HepG2 (cell line): ENCODE data around the gene RAB11FIP2. TPM values are rescaled to one million over a fixed set of nuclear protein-coding genes. Genes with fewer than 3 reads are reported as not detected.

Experiments
- ATAC-seq: fragments of 200-7000 bp; cut with Tn5 transposase; 3 replicates; pipeline ENCODE4 v1.9.1; 2020; ENCODE audit warnings: mild to moderate bottlenecking, moderate library complexity
- BruUV-seq: library from RNA; stranded (reverse); fragments of 400-500 nt; replicated peaks from 2 replicates; lab custom pipeline; 2021; lab: Mats Ljungman, UMichigan
- CTCF ChIA-PET: fragments of 300-600 bp; formaldehyde crosslinking; extraction: SDS; loops from one replicate; lab custom pipeline; 2021; ENCODE audit warnings: low total read pairs, inconsistent platforms, low intra/inter-chr PET ratio; lab: Yijun Ruan, JAX
- POLR2A ChIA-PET: fragments of 350-600 bp; sonication (Branson Sonifier 250); formaldehyde crosslinking; loops from one replicate; lab custom pipeline; 2020; ENCODE audit warnings: antibody characterized with exemption, inconsistent platforms; lab: Yijun Ruan, JAX
- DNase-seq: peaks from one replicate; pipeline ENCODE4 v3.0.0-alpha.2; 2015; ENCODE audit warnings: low spot score
- FAIRE-seq: peaks from 3 replicates; lab custom pipeline; 2011; peaks lifted over from hg19 to GRCh38; lab: Jason Lieb, UNC
- H2AFZ ChIP-seq: one replicate; pipeline ENCODE4 v1.6.1; 2011; ENCODE audit warnings: low read length, inconsistent platforms
- H3K27ac ChIP-seq: fragments of 300-600 bp; 3 replicates; pipeline ENCODE4 v1.8.0; 2011; ENCODE audit warnings: mixed run types, mild to moderate bottlenecking, mixed read lengths, low read length, inconsistent platforms; ENCODE audit not compliant: insufficient read depth; ENCODE audit errors: extremely low read length
- H3K27me3 ChIP-seq, 2 experiments: fragments of 200-600 bp in 1 of 2; 2 replicates in 1 of 2; 3 replicates in 1 of 2; pipeline versions ENCODE4 v1.6.0 to v1.8.0; 2011; ENCODE audit warnings: low read length in 2 of 2, mild to moderate bottlenecking in 2 of 2, moderate library complexity in 2 of 2, inconsistent platforms in 1 of 2; ENCODE audit not compliant: insufficient read depth in 2 of 2, control insufficient read depth in 1 of 2
- H3K36me3 ChIP-seq, 2 experiments: fragments of 200-600 bp in 1 of 2; replicated peaks in 1 of 2; 2 replicates in 1 of 2; 3 replicates in 1 of 2; pipeline versions ENCODE4 v1.5.1 to v1.8.0; 2011; ENCODE audit warnings: low read length in 2 of 2, inconsistent platforms in 1 of 2; ENCODE audit not compliant: insufficient read depth in 2 of 2, control insufficient read depth in 1 of 2
- H3K4me1 ChIP-seq: 2 replicates; pipeline ENCODE4 v1.5.1; 2012; ENCODE audit warnings: low read length, inconsistent platforms; ENCODE audit not compliant: insufficient read depth
- H3K4me2 ChIP-seq: 2 replicates; pipeline ENCODE4 v1.6.0; 2011; ENCODE audit warnings: low read depth, low read length, inconsistent platforms
- H3K4me3 ChIP-seq, 3 experiments: fragments of 200-600 bp in 1 of 3; sonication (generic), shearing (Covaris generic) in 1 of 3; replicated peaks in 1 of 3; 2 replicates each; pipeline ENCODE4 v1.5.1; 2011 to 2016; ENCODE audit warnings: low read length in 3 of 3, inconsistent platforms in 2 of 3, low read depth in 2 of 3, mild to moderate bottlenecking in 2 of 3, control low read depth in 1 of 3, mixed read lengths in 1 of 3; ENCODE audit not compliant: insufficient read depth in 1 of 3
- H3K79me2 ChIP-seq: one replicate; pipeline ENCODE4 v1.6.1; 2011; ENCODE audit warnings: low read length, inconsistent platforms; ENCODE audit not compliant: insufficient read depth
- H3K9ac ChIP-seq: 2 replicates; pipeline ENCODE4 v1.6.0; 2011; ENCODE audit warnings: mild to moderate bottlenecking, low read depth, low read length, inconsistent platforms; ENCODE audit not compliant: insufficient read depth
- H3K9me3 ChIP-seq: 2 replicates; pipeline ENCODE4 v1.5.1; 2012; ENCODE audit warnings: mild to moderate bottlenecking, low read length
- H4K20me1 ChIP-seq: 2 replicates; pipeline ENCODE4 v1.6.0; 2011; ENCODE audit warnings: inconsistent platforms, mild to moderate bottlenecking, low read length, moderate library complexity; ENCODE audit not compliant: insufficient read depth
- BORCS8-MEF2B ChIP-seq: sonication (generic); formaldehyde crosslinking; IDR thresholded peaks from 2 replicates; pipeline ENCODE4 v1.8.0; 2022; ENCODE audit warnings: mild to moderate bottlenecking, missing genetic modification reagents
- CREM ChIP-seq, 2 experiments: sonication (generic) in 1 of 2; formaldehyde crosslinking in 1 of 2; IDR thresholded peaks; 2 replicates each; pipeline versions ENCODE4 v1.4.0 to v1.6.1; 2016 to 2020; ENCODE audit warnings: antibody characterized with exemption in 1 of 2, mild to moderate bottlenecking in 1 of 2, missing genetic modification reagents in 1 of 2
- FOXM1 ChIP-seq: sonication (generic); formaldehyde crosslinking; IDR thresholded peaks from 2 replicates; pipeline ENCODE4 v1.5.0; 2020; ENCODE audit warnings: missing genetic modification reagents
- GPN1 ChIP-seq: sonication (generic); formaldehyde crosslinking; IDR thresholded peaks from 2 replicates; pipeline ENCODE4 v1.5.1; 2020; ENCODE audit warnings: missing genetic modification reagents, borderline replicate concordance
- KLF13 ChIP-seq: sonication (generic); formaldehyde crosslinking; IDR thresholded peaks from 2 replicates; pipeline ENCODE4 v1.4.0; 2020; ENCODE audit warnings: mild to moderate bottlenecking, missing genetic modification reagents
- MATR3 ChIP-seq: sonication (generic); formaldehyde crosslinking; IDR thresholded peaks from 2 replicates; pipeline ENCODE4 v1.4.0; 2020; ENCODE audit warnings: missing genetic modification reagents
- MIER3 ChIP-seq: IDR thresholded peaks from 2 replicates; pipeline ENCODE4 v1.6.1; 2016; ENCODE audit warnings: missing compliant biosample characterization, borderline replicate concordance
- PAF1 ChIP-seq: IDR thresholded peaks from 2 replicates; pipeline ENCODE4 v1.6.1; 2016; ENCODE audit warnings: missing genetic modification reagents, missing compliant biosample characterization
- PITX1 ChIP-seq: sonication (generic); formaldehyde crosslinking; IDR thresholded peaks from 2 replicates; pipeline ENCODE4 v1.5.1; 2020; ENCODE audit warnings: mild to moderate bottlenecking, missing genetic modification reagents
- POLR2AphosphoS2 ChIP-seq: IDR thresholded peaks from 2 replicates; pipeline ENCODE4 v1.6.1; 2011; ENCODE audit warnings: low read depth, low read length, improper control_type of control experiment
- PTBP1 ChIP-seq: fragments of 200-400 bp; formaldehyde crosslinking; IDR thresholded peaks from 2 replicates; pipeline ENCODE4 v1.6.1; 2018; ENCODE audit warnings: low read length, low read depth; ENCODE audit not compliant: poor library complexity, severe bottlenecking
- SMAD1 ChIP-seq: sonication (generic); formaldehyde crosslinking; IDR thresholded peaks from 2 replicates; pipeline ENCODE4 v1.4.0; 2020; ENCODE audit warnings: missing genetic modification reagents, low read depth, mild to moderate bottlenecking, borderline replicate concordance
- SMAD9 ChIP-seq: sonication (generic); formaldehyde crosslinking; IDR thresholded peaks from 2 replicates; pipeline ENCODE4 v1.5.1; 2020; ENCODE audit warnings: mild to moderate bottlenecking, missing genetic modification reagents
- THYN1 ChIP-seq: sonication (generic); formaldehyde crosslinking; IDR thresholded peaks from 2 replicates; pipeline ENCODE4 v1.8.1; 2023; ENCODE audit warnings: low read depth, mild to moderate bottlenecking, moderate library complexity, missing genetic modification reagents, borderline replicate concordance
- U2AF2 ChIP-seq: fragments of 200-400 bp; formaldehyde crosslinking; IDR thresholded peaks from 2 replicates; pipeline ENCODE4 v1.6.1; 2017; ENCODE audit warnings: low read depth, mild to moderate bottlenecking, low read length
- ZNF136 ChIP-seq: sonication (generic); formaldehyde crosslinking; IDR thresholded peaks from 2 replicates; pipeline ENCODE4 v1.8.1; 2022; ENCODE audit warnings: low read depth, mild to moderate bottlenecking, moderate library complexity, missing genetic modification reagents
- ZNF180 ChIP-seq: sonication (generic); formaldehyde crosslinking; IDR thresholded peaks from 2 replicates; pipeline ENCODE4 v1.4.0; 2020; ENCODE audit warnings: low read depth, missing genetic modification reagents, borderline replicate concordance
- ZNF660 ChIP-seq: sonication (generic); formaldehyde crosslinking; IDR thresholded peaks from 2 replicates; pipeline ENCODE4 v1.5.1; 2020; ENCODE audit warnings: mild to moderate bottlenecking, low read depth, missing genetic modification reagents, borderline replicate concordance
- ZNF678 ChIP-seq: sonication (generic); formaldehyde crosslinking; IDR thresholded peaks from 2 replicates; pipeline ENCODE4 v1.4.0; 2020; ENCODE audit warnings: mild to moderate bottlenecking, missing genetic modification reagents
- WGBS: methylation state at CpG from one replicate; pipeline ENCODE4 v1.1.6; 2017; ENCODE audit warnings: low lambda C conversion rate; 5-methylcytosine and 5-hydroxymethylcytosine counted together
- in situ Hi-C: cut with HindIII; loops from 2 replicates; pipeline ENCODE4 v1.10.0; 2017; ENCODE audit warnings: low pct_unique_long_range_greater_than_20kb; ENCODE audit not compliant: extremely low pct_ligation_motif_present
- intact Hi-C: fragments of 100-400 bp; cut with micrococcal nuclease; formaldehyde crosslinking; loops from one replicate; pipeline ENCODE4 v1.10.0; 2022; ENCODE audit not compliant: unreplicated experiment
- polyA plus RNA-seq, 8 experiments: library from polyadenylated mRNA; depleted of rRNA in 3 of 8; stranded (reverse) in 7 of 8; unstranded in 1 of 8; fragments of >200 nt; fragmentation: Illumina TruSeq in 4 of 8; extraction: Trizol in 4 of 8; gene quantifications; 2 replicates each; pipeline versions ENCODE4 v1.2.1 to v1.2.3, GENCODE V29; 2011 to 2016; ENCODE audit warnings: low read depth in 4 of 8, missing spikeins in 1 of 8, mixed read lengths in 1 of 8; ENCODE audit not compliant: insufficient read depth in 1 of 8
- total RNA-seq, 5 experiments: library from RNA; depleted of rRNA; stranded (reverse); fragments of >200 nt; fragmentation: Illumina TruSeq; extraction: Trizol; gene quantifications; 2 replicates each; pipeline ENCODE4 v1.2.3, GENCODE V29; 2016; ENCODE audit warnings: low read depth in 1 of 5
- TF ChIP-seq, protein P1 (sequence below): sonication (generic); formaldehyde crosslinking; IDR thresholded peaks from 2 replicates; pipeline ENCODE4 v1.5.0; 2020; ENCODE audit warnings: mild to moderate bottlenecking, missing genetic modification reagents

The RAB11FIP2 gene
- total and polyA plus RNA-seq, 2 of the 13 experiments (the other 11 are each of a cell fraction or from before 2014, with no cell fraction given) = 4.7 to 13.0 TPM

DNA sequence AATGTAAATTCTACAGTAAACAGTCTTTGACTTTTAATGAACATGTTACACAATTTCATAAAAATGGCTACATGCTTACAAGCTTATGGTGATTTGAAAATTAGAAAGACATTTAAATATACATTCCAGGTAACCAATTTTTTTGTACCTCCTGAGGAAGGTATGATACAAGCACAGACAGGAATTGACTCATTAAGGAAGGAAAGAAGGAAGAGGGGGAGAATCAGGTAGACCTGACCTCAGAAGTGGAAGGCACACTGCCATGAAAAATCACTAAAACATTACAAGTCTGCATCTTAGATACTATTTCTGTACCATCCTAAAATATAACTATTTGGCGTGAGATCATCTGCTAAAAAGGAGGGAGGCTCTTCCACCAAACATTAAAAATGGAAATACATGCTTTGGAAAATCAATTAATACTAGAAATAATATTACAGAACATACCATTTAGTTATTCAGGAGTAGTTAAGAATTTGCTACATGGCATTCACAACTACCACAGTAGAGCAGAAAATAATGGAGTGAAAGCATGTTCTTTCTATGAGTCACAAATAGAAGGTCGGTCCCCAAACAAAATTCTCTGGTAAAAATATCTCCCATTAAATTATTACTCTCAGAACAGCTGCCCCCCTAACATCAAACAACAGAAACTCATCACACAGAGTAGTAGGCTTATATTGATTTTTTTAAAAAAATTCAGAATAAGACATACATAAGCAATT is 15.2 kb downstream of the RAB11FIP2 start:
- ChIA-PET POLR2A (no interaction called here), CTCF (no interaction called here)
- BruUV-seq = no TSS peak
- 98% methylated on average over 2 of the region's 2 CpGs for WGBS
- DNase-seq (no peak), ATAC-seq (no peak), FAIRE-seq (no peak)
- Histone ChIP-seq H3K9me3 (no peaks in the 10 kb centered on the region), H3K27me3 (no peaks in the 10 kb centered on the region), H3K4me2 (no peak overlapping the region), H3K36me3 (peaks cover 0 to 4% of the 10 kb centered on the region in 2 experiments; a peak in 1 of 5 replicates), H4K20me1 (no peaks in the 10 kb centered on the region), H3K4me1 (no peaks in the 10 kb centered on the region), H3K4me3 (no peak overlapping the region), H3K27ac (no peak overlapping the region), H3K9ac (no peak overlapping the region), H2AFZ (no peak overlapping the region), H3K79me2 (no peaks in the 10 kb centered on the region)
- TF ChIP-seq, protein P1, sequence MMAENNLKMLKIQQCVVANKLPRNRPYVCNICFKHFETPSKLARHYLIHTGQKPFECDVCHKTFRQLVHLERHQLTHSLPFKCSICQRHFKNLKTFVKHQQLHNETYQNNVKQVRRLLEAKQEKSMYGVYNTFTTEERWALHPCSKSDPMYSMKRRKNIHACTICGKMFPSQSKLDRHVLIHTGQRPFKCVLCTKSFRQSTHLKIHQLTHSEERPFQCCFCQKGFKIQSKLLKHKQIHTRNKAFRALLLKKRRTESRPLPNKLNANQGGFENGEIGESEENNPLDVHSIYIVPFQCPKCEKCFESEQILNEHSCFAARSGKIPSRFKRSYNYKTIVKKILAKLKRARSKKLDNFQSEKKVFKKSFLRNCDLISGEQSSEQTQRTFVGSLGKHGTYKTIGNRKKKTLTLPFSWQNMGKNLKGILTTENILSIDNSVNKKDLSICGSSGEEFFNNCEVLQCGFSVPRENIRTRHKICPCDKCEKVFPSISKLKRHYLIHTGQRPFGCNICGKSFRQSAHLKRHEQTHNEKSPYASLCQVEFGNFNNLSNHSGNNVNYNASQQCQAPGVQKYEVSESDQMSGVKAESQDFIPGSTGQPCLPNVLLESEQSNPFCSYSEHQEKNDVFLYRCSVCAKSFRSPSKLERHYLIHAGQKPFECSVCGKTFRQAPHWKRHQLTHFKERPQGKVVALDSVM = no peak
- TF ChIP-seq GPN1 (CRISPR knock-in tag) = no peak
- TF ChIP-seq SMAD1 (CRISPR knock-in tag) = no peak
- no peak for TF ChIP-seq PAF1
- TF ChIP-seq CREM (IDR thresholded peaks at IDR 0.05) = no peak
- TF ChIP-seq CREM (CRISPR knock-in tag; IDR thresholded peaks at IDR 0.05) = no peak
- TF ChIP-seq ZNF678 = no peak
- no peak for TF ChIP-seq SMAD9
- no peak for TF ChIP-seq ZNF180 (CRISPR knock-in tag)
- TF ChIP-seq KLF13 (CRISPR knock-in tag) = no peak
- no peak for TF ChIP-seq MATR3 (CRISPR knock-in tag)
- TF ChIP-seq PTBP1 = no peak
- TF ChIP-seq THYN1 (CRISPR knock-in tag) = no peak
- TF ChIP-seq ZNF660 (CRISPR knock-in tag) = no peak
- no peak for TF ChIP-seq PITX1 (CRISPR knock-in tag)
- no peak for TF ChIP-seq U2AF2
- no peak for TF ChIP-seq POLR2AphosphoS2
- TF ChIP-seq ZNF136 (CRISPR knock-in tag) = no peak
- TF ChIP-seq BORCS8-MEF2B (CRISPR knock-in tag) = no peak
- TF ChIP-seq MIER3 (CRISPR knock-in tag) = no peak
- TF ChIP-seq FOXM1 (CRISPR knock-in tag) = no peak
- intact Hi-C loops (no loop called here), in situ Hi-C loops (no loop called here)
